ENCODE data around the gene ST8SIA6.
"Not testable (repeated sequence)": the region's sequence is repeated elsewhere in the genome, so short reads cannot be mapped to it uniquely, and the experiment has no call there.

Gene ST8SIA6

GRCh38 chr10:17454161-17455014 lies at the start of gene ST8SIA6:
Gene ST8SIA6 (minus strand): TSS chr10:17454595. CDS start chr10:17454255, 340 bp downstream.
- DNase-seq: peak; percentile 27

- DNase-seq: no peak
Measured at GRCh38 chr10:17503795-17504194, 49.4 kb upstream of the ST8SIA6 start.

GRCh38 chr10:17502814-17503213 lies 48.4 kb upstream of the ST8SIA6 start:
- DNase-seq: no peak

- not testable (repeated sequence) for DNase-seq
Measured at GRCh38 chr10:17499014-17499413, 44.6 kb upstream of the ST8SIA6 start.

GRCh38 chr10:17497446-17498030 lies 43.1 kb upstream of the ST8SIA6 start:
- DNase-seq: no peak

- no peak for DNase-seq
Measured at GRCh38 chr10:17494626-17495260, 40.3 kb upstream of the ST8SIA6 start.

- DNase-seq: no peak
Measured at GRCh38 chr10:17488848-17489247, 34.5 kb upstream of the ST8SIA6 start.

- DNase-seq: no peak
Measured at GRCh38 chr10:17483079-17483478, 28.7 kb upstream of the ST8SIA6 start.

GRCh38 chr10:17479822-17480221 lies 25.4 kb upstream of the ST8SIA6 start:
- DNase-seq: no peak

GRCh38 chr10:17479015-17479615 lies 24.7 kb upstream of the ST8SIA6 start:
- no peak for DNase-seq

- no peak for DNase-seq
Measured at GRCh38 chr10:17476073-17476472, 21.7 kb upstream of the ST8SIA6 start.

- no peak for DNase-seq
Measured at GRCh38 chr10:17475661-17476060, 21.3 kb upstream of the ST8SIA6 start.

GRCh38 chr10:17474595-17475323 lies 20.4 kb upstream of the ST8SIA6 start:
- DNase-seq: no peak

- DNase-seq: no peak
Measured at GRCh38 chr10:17473228-17473950, 19.0 kb upstream of the ST8SIA6 start.

- no peak for DNase-seq
Measured at GRCh38 chr10:17472481-17473227, 18.3 kb upstream of the ST8SIA6 start.

- DNase-seq: no peak
Measured at GRCh38 chr10:17470246-17470645, 15.9 kb upstream of the ST8SIA6 start.

- DNase-seq: no peak
Measured at GRCh38 chr10:17465328-17466125, 11.1 kb upstream of the ST8SIA6 start.

- DNase-seq: no peak
Measured at GRCh38 chr10:17464545-17464944, 10.2 kb upstream of the ST8SIA6 start.

GRCh38 chr10:17460756-17461155 lies 6.4 kb upstream of the ST8SIA6 start:
- DNase-seq: no peak

- no peak for DNase-seq
Measured at GRCh38 chr10:17457083-17457482, 2.7 kb upstream of the ST8SIA6 start.

Measured in stimulated activated naive CD4-positive, alpha-beta T cell treated with Interleukin-2 at 50 U/mL for 16 hours (primary cell).